ENCODE data around the gene RAD50.

DNA sequence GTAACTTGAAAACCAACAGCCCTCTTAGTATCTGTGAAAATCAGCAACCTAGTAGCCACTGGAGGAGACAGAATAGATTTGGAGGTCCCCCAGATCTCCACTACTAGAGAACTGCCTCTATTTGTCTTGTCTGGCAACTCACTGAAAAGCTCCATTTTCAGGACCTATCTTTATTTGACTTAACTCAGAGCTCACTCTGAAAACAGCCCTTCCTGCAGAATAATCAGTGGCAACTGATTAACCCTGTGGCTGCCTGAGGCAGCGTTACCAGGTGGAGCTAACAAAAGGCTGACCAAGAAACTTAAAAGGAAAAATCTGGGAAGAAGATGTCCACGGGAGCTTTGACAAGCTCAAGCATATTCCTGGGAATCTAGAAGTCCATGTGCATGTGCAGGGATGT is 90.7 kb downstream of the RAD50 start:
- TF ChIP-seq POLR2A (IDR thresholded peaks at IDR 0.05), result no peak
- TF ChIP-seq, protein P1, sequence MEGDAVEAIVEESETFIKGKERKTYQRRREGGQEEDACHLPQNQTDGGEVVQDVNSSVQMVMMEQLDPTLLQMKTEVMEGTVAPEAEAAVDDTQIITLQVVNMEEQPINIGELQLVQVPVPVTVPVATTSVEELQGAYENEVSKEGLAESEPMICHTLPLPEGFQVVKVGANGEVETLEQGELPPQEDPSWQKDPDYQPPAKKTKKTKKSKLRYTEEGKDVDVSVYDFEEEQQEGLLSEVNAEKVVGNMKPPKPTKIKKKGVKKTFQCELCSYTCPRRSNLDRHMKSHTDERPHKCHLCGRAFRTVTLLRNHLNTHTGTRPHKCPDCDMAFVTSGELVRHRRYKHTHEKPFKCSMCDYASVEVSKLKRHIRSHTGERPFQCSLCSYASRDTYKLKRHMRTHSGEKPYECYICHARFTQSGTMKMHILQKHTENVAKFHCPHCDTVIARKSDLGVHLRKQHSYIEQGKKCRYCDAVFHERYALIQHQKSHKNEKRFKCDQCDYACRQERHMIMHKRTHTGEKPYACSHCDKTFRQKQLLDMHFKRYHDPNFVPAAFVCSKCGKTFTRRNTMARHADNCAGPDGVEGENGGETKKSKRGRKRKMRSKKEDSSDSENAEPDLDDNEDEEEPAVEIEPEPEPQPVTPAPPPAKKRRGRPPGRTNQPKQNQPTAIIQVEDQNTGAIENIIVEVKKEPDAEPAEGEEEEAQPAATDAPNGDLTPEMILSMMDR (IDR thresholded peaks at IDR 0.05), result no peak
- TF ChIP-seq EP300 (IDR thresholded peaks at IDR 0.05), result no peak
